ENCODE results near the gene BCL2L12.

- TF ChIP-seq ZBTB49 (tag by site-specific recombination; IDR thresholded peaks at IDR 0.05; ENCODE audit: low read depth) (no peak), EGR2 (tag by site-specific recombination; IDR thresholded peaks at IDR 0.05; ENCODE audit: low read depth) (no peak), OVOL3 (tag by site-specific recombination; IDR thresholded peaks at IDR 0.05) (no peak), CTCF (tag by site-specific recombination; IDR thresholded peaks at IDR 0.05) (no peak), ZNF132 (tag by site-specific recombination; IDR thresholded peaks at IDR 0.05; ENCODE audit: borderline replicate concordance) (no peak), OSR2 (tag by site-specific recombination; IDR thresholded peaks at IDR 0.05) (no peak), GLI4 (tag by site-specific recombination; IDR thresholded peaks at IDR 0.05) (no peak), ZNF121 (tag by site-specific recombination; IDR thresholded peaks at IDR 0.05) (no peak), ZNF645 (tag by site-specific recombination; IDR thresholded peaks at IDR 0.05) (no peak), KLF9 (tag by site-specific recombination; IDR thresholded peaks at IDR 0.05; ENCODE audit: low read depth) (no peak), SCRT2 (tag by site-specific recombination; IDR thresholded peaks at IDR 0.05) (no peak)
These were observed 20.2 kb downstream of the BCL2L12 start for GRCh38 chr19:49685845-49686332.
